ENCODE data around the gene DAGLA.

DAGLA gene

GRCh38 chr11:61697078-61697502 is 16.9 kb downstream of the DAGLA start:
- DNase-seq (ENCODE audit: insufficient read length, low spot score) (no peak), FAIRE-seq (no peak)
- no peak for TF ChIP-seq POLR2A (IDR thresholded peaks at IDR 0.05; ENCODE audit: low read depth, low read length)
- no peak for TF ChIP-seq SPI1 (IDR thresholded peaks at IDR 0.05; ENCODE audit: low read depth, low read length)
- TF ChIP-seq POLR2AphosphoS5 (IDR thresholded peaks at IDR 0.05; ENCODE audit: low read depth, low read length): no peak
- TF ChIP-seq TAF1 (IDR thresholded peaks at IDR 0.05; ENCODE audit: low read depth, low read length): no peak
- TF ChIP-seq PAX5 (IDR thresholded peaks at IDR 0.05; ENCODE audit: insufficient read depth, low read length, severe bottlenecking): no peak

- no peak for DNase-seq (ENCODE audit: insufficient read length, low spot score)
- TF ChIP-seq SPI1 (IDR thresholded peaks at IDR 0.05; ENCODE audit: low read depth, low read length): no peak
- TF ChIP-seq POLR2A (IDR thresholded peaks at IDR 0.05; ENCODE audit: low read depth, low read length): no peak
- no peak for TF ChIP-seq PAX5 (IDR thresholded peaks at IDR 0.05; ENCODE audit: insufficient read depth, low read length, severe bottlenecking)
- no peak for TF ChIP-seq POLR2AphosphoS5 (IDR thresholded peaks at IDR 0.05; ENCODE audit: low read depth, low read length)
- TF ChIP-seq POU2F2 (IDR thresholded peaks at IDR 0.05; ENCODE audit: low read depth, low read length): no peak
- no peak for FAIRE-seq
Observed at GRCh38 chr11:61697764-61698163, 17.6 kb downstream of the DAGLA start.

DNA sequence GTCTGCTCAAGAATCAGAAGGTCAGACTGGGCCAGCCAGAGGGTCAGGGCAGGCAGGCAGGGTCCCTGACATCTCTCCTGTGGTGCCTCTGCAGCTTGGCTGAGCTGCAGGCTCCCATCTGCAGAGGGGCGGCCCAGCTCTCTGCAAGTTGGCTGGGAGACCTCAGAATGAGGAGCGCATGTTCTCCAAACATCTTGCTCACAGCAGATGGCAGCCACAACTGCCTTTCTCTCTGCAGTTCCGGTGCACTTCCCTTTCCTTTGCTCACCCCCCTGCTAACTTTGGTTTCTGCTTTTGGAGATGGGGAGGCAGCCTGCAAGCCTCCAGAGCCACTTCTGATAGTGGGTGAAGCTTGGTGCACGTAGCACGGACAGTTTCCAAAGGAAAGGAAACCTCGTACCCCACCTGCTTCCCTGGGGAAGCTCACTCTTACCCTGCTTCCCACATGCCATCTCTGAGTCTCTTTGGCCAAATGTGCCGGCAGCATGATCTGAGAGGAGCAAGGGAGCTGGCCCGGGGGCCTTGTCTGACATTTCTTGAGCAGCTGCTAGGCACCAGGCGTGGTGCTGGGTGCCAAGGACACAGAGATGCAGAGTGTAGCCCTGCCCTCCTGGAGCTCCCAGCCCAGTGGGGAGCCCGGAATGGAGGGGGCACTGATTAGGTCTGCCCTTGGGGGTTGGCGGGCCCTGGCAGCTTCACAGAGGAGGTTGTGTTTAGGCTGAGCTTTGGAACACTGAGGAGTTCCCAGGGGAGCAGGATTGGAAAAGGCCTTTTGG is 18.2 kb downstream of the DAGLA start:
- TF ChIP-seq SPI1 (IDR thresholded peaks at IDR 0.05; ENCODE audit: low read depth, low read length): peak; percentile 27; the same call in 1 of the 2 replicates
- TF ChIP-seq TAF1 (IDR thresholded peaks at IDR 0.05; ENCODE audit: low read depth, low read length): no peak
- no peak for TF ChIP-seq POU2F2 (IDR thresholded peaks at IDR 0.05; ENCODE audit: low read depth, low read length)
- peak; percentile 31 for FAIRE-seq
- no peak for DNase-seq (ENCODE audit: insufficient read length, low spot score)

- DNase-seq (ENCODE audit: insufficient read length, low spot score): no peak
- TF ChIP-seq SPI1 (IDR thresholded peaks at IDR 0.05; ENCODE audit: low read depth, low read length): no peak
- TF ChIP-seq POU2F2 (IDR thresholded peaks at IDR 0.05; ENCODE audit: low read depth, low read length): no peak
- TF ChIP-seq POLR2A (IDR thresholded peaks at IDR 0.05; ENCODE audit: low read depth, low read length): no peak
- no peak for TF ChIP-seq POLR2AphosphoS5 (IDR thresholded peaks at IDR 0.05; ENCODE audit: low read depth, low read length)
- no peak for TF ChIP-seq PAX5 (IDR thresholded peaks at IDR 0.05; ENCODE audit: insufficient read depth, low read length, severe bottlenecking)
- TF ChIP-seq TAF1 (IDR thresholded peaks at IDR 0.05; ENCODE audit: low read depth, low read length): no peak
- FAIRE-seq: no peak
Observed at GRCh38 chr11:61699737-61700160, 19.6 kb downstream of the DAGLA start.

DNA sequence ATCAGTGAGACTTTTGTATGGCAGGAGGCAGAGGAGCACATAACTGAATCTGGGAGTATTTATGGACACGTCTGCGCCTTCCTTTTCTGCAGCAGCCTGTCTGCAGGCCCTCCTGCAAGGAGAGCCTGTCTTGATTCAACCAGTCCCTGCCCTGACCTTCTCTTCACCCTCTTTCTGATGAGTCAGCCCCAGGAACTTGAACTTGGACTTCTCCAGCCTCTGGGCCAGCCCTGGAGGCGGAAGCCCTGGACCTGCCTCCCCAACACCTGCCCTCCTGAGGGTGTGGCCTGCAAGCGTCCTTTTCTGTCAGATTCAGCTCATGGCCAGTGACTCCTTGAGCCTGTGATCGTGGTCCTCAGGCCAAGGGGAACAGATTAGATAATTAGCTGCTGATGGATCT is 20.0 kb downstream of the DAGLA start:
- no peak for TF ChIP-seq POU2F2 (IDR thresholded peaks at IDR 0.05; ENCODE audit: low read depth, low read length)
- TF ChIP-seq TAF1 (IDR thresholded peaks at IDR 0.05; ENCODE audit: low read depth, low read length): no peak
- TF ChIP-seq POLR2A (IDR thresholded peaks at IDR 0.05; ENCODE audit: low read depth, low read length): no peak
- TF ChIP-seq SPI1 (IDR thresholded peaks at IDR 0.05; ENCODE audit: low read depth, low read length): no peak
- TF ChIP-seq POLR2AphosphoS5 (IDR thresholded peaks at IDR 0.05; ENCODE audit: low read depth, low read length): no peak
- no peak for TF ChIP-seq PAX5 (IDR thresholded peaks at IDR 0.05; ENCODE audit: insufficient read depth, low read length, severe bottlenecking)
- DNase-seq (ENCODE audit: insufficient read length, low spot score): no peak
- FAIRE-seq: no peak

DNA sequence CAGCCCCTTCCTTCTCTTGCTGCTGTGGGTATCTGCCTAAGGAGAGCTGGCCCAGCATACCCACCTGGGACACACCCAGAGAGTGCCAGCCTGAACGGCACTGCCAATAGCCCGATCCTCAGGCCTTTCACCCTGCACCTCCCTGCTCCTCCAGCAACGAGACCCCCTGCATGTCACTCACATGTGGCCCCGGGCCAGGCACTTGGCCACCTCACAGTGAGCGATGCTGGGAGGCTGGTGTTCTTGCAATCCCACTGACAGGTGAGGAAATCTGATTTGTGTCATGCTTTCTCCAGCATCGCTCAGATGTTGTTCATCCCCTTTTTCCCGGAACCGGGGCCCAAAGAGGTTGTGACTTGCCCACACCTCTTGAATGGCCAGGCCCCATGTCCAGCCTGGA is 20.5 kb downstream of the DAGLA start:
- no peak for DNase-seq (ENCODE audit: insufficient read length, low spot score)
- TF ChIP-seq PAX5 (IDR thresholded peaks at IDR 0.05; ENCODE audit: insufficient read depth, low read length, severe bottlenecking): no peak
- no peak for TF ChIP-seq POLR2A (IDR thresholded peaks at IDR 0.05; ENCODE audit: low read depth, low read length)
- no peak for TF ChIP-seq SPI1 (IDR thresholded peaks at IDR 0.05; ENCODE audit: low read depth, low read length)
- TF ChIP-seq POU2F2 (IDR thresholded peaks at IDR 0.05; ENCODE audit: low read depth, low read length): no peak
- TF ChIP-seq TAF1 (IDR thresholded peaks at IDR 0.05; ENCODE audit: low read depth, low read length): no peak
- TF ChIP-seq POLR2AphosphoS5 (IDR thresholded peaks at IDR 0.05; ENCODE audit: low read depth, low read length): no peak
- peak; percentile 13 for FAIRE-seq

- DNase-seq (ENCODE audit: insufficient read length, low spot score) (no peak), FAIRE-seq (peak; percentile 51)
- TF ChIP-seq SPI1 (IDR thresholded peaks at IDR 0.05; ENCODE audit: low read depth, low read length) (no peak), POLR2AphosphoS5 (IDR thresholded peaks at IDR 0.05; ENCODE audit: low read depth, low read length) (no peak), PAX5 (IDR thresholded peaks at IDR 0.05; ENCODE audit: insufficient read depth, low read length, severe bottlenecking) (no peak), POU2F2 (IDR thresholded peaks at IDR 0.05; ENCODE audit: low read depth, low read length) (no peak)
Observed at GRCh38 chr11:61701242-61701886, 21.2 kb downstream of the DAGLA start.

DNA sequence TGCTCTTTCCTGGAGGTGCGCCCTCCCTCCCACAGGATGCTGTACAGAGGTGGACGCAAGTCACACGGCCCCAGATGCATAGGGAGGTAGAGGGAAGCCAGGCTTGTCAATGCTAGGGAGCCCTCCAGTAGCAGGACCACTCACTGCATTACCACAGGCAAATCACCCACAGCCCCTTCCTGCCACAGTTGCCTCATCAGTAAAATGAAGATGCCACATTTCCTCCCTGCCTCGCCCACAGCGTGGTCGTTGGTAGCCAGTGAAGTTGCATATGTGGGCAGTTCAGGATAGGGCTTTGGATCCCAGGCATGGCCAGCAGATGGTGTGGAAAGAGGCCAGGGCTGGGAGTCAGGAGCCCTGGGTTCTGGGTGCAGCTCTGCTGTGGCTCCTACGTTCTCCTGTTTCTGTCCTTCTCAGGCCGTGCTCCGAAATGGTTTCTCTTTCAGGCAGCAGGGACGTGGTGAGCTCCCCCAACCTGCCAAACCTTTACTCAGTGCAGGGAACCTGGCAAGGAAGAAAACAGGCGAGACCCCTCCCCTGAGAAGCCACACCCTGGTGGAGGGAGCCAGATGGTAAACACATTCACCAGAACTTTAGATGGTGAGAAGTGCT is 22.6 kb downstream of the DAGLA start:
- TF ChIP-seq POLR2AphosphoS5 (IDR thresholded peaks at IDR 0.05; ENCODE audit: low read depth, low read length): no peak
- TF ChIP-seq PAX5 (IDR thresholded peaks at IDR 0.05; ENCODE audit: insufficient read depth, low read length, severe bottlenecking): no peak
- no peak for TF ChIP-seq POLR2A (IDR thresholded peaks at IDR 0.05; ENCODE audit: low read depth, low read length)
- TF ChIP-seq POU2F2 (IDR thresholded peaks at IDR 0.05; ENCODE audit: low read depth, low read length): no peak
- TF ChIP-seq TAF1 (IDR thresholded peaks at IDR 0.05; ENCODE audit: low read depth, low read length): no peak
- no peak for TF ChIP-seq SPI1 (IDR thresholded peaks at IDR 0.05; ENCODE audit: low read depth, low read length)
- DNase-seq (ENCODE audit: insufficient read length, low spot score) (no peak), FAIRE-seq (no peak)

- TF ChIP-seq POLR2AphosphoS5 (IDR thresholded peaks at IDR 0.05; ENCODE audit: low read depth, low read length) (no peak), POU2F2 (IDR thresholded peaks at IDR 0.05; ENCODE audit: low read depth, low read length) (no peak), POLR2A (IDR thresholded peaks at IDR 0.05; ENCODE audit: low read depth, low read length) (no peak), SPI1 (IDR thresholded peaks at IDR 0.05; ENCODE audit: low read depth, low read length) (no peak), PAX5 (IDR thresholded peaks at IDR 0.05; ENCODE audit: insufficient read depth, low read length, severe bottlenecking) (no peak)
- FAIRE-seq (no peak), DNase-seq (ENCODE audit: insufficient read length, low spot score) (no peak)
Observed at GRCh38 chr11:61704838-61705237, 24.6 kb downstream of the DAGLA start.
